Epithelial cell of proximal tubule (primary cell): ENCODE measurements around the gene DMD. TPM values are rescaled to one million over a fixed set of nuclear protein-coding genes. Genes with fewer than 3 reads are reported as not detected.

ENCODE experiments used
- DNase-seq: peaks from one replicate; pipeline ENCODE4 v3.0.0-alpha.2; 2011; ENCODE audit warnings: low read depth
- H3K4me3 ChIP-seq: 2 replicates; pipeline ENCODE4 v1.5.1; 2011; ENCODE audit warnings: low read depth, mild to moderate bottlenecking, low read length
- CTCF ChIP-seq: conservative IDR thresholded peaks from 2 replicates; pipeline ENCODE4 v1.5.1; 2012; ENCODE audit warnings: low read depth, mild to moderate bottlenecking, low read length
- total RNA-seq: library from RNA; depleted of rRNA; stranded (reverse); fragments of >200 nt; gene quantifications from 2 replicates; pipeline ENCODE4 v1.2.3, GENCODE V29; 2015

DMD gene
- total RNA-seq, 1 donor from 2014 or later, result 1.3 TPM

DNA sequence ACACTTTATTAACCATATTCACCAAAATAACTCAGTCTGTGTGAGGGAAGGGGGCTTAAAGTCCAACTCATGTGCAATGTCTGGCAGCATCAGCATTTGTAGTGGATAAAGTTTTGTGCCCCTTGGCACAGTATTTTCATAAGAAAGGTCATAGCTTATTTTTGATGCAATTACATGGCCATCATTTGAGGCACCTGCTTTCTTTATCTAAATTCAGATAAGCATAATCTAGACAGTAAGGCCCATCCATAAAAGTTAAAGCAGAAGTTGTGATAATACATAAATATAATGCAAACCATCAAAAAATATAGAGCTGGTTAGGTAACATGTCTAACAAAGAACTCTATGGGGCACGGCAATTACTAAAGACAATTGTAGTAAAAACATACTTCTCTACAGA lies 763.7 kb downstream of the DMD start:
- TF ChIP-seq CTCF, result no peak
- H3K4me3 ChIP-seq, result no peak overlapping the region
- no peak for DNase-seq

GRCh38 chrX:32443841-32444240 lies 767.5 kb downstream of the DMD start:
- DNase-seq, result no peak
- no peak for TF ChIP-seq CTCF
- no peak overlapping the region for H3K4me3 ChIP-seq

GRCh38 chrX:32421266-32421665 lies 790.1 kb downstream of the DMD start:
- no peak overlapping the region for H3K4me3 ChIP-seq
- no peak for TF ChIP-seq CTCF
- no peak for DNase-seq

DNA sequence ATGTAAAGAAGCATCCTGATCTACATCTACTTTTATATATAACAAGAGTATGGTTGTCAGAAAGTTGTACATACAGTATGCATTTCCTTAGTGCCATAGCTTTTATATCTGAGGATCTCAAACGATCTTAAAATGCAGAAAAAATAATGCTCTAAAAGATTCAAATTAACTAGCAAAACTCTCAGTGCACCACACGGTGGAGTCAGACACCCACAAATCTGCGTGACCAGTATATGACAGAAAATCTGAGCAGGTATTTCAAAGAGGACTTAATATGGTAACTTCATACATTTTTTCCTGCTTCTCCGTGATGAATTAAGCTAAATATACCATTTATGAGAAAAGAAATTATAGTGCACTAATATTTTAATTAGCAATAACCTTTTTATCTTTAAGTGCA lies 803.0 kb downstream of the DMD start:
- no peak for DNase-seq
- peak; percentile 15 for TF ChIP-seq CTCF
- no peak overlapping the region for H3K4me3 ChIP-seq

DNA sequence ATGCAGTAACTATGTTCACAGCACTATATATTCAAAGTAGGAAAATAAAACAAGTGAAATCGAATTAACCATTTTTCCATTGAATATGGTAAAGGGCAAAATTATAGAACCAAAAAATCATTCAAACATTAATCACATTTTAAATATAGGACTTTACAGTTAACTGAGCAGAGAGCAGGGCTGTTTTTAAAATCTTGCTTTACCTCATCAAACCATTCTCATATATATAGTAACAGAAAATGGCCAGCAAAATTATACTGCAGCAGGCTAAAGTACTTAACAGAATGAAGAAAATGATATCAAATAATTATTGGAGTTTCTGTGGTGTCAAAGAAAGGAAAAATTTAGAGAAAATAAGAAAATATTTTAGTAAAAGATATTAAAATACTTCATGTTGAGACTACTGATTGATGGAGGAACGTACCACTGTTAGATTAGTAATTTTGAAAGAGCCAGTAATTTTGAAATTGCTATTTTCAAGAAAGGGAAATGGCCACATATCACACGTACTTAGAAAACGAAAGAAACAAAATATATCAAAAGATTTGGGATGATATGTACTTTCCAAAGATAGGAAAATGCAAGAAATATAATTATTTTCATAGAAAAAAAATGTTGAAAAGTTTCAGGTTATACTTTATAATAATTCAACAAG lies 813.7 kb downstream of the DMD start:
- H3K4me3 ChIP-seq, result no peak overlapping the region
- no peak for DNase-seq
- TF ChIP-seq CTCF, result no peak

GRCh38 chrX:32395878-32396277 lies 815.5 kb downstream of the DMD start:
- no peak overlapping the region for H3K4me3 ChIP-seq
- TF ChIP-seq CTCF, result no peak
- no peak for DNase-seq

- H3K4me3 ChIP-seq, result no peak overlapping the region
- no peak for TF ChIP-seq CTCF
- DNase-seq, result no peak
These were observed 818.7 kb downstream of the DMD start for GRCh38 chrX:32392655-32393054.
